ENCODE data around the gene PRM1. TPM values are rescaled to one million over a fixed set of nuclear protein-coding genes. Genes with fewer than 3 reads are reported as not detected.

PRM1 gene
- total and polyA plus RNA-seq, 2 of the 8 experiments (the other 6 are each of a cell fraction or from before 2014, with no cell fraction given) = 0.54 to 0.82 TPM

DNA sequence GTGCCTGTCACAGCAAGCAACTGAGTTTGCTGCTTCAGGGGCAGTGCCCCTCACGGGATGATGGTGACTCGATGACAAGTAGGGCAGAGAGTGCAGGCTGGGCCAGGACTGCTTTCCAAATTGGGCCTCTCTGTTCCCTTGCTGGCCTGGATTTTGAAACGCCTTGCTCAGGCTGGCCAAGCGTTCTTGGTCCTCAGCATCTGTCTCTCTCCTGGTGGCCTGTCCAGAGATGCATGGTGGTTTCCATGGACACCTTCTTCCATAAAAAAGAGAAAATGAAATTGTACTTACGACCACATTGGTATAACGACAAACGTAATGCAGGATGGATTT, 19.4 kb upstream of the PRM1 start:
- no peak for FAIRE-seq
- Histone ChIP-seq H3K9me3 (ENCODE audit: insufficient read depth in 2 of 2, low read depth in 1 of 2, low read length in 1 of 2) (no peaks in the 10 kb centered on the region), H3K4me3 (ENCODE audit: extremely low read depth in 1 of 4, insufficient read depth in 2 of 4, low read depth in 3 of 4, low read length in 4 of 4) (no peak overlapping the region), H4K20me1 (replicated peaks in 1 of 2; ENCODE audit: control insufficient read depth in 1 of 2, insufficient read depth in 2 of 2, low read length in 2 of 2) (no peaks in the 10 kb centered on the region), H3K36me3 (ENCODE audit: control insufficient read depth in 2 of 4, insufficient read depth in 4 of 4, low read length in 3 of 4) (no peaks in the 10 kb centered on the region), H2BK15ac (ENCODE audit: low read length) (no peak overlapping the region), H3K4ac (replicated peaks; ENCODE audit: insufficient read length, low read depth, low read length) (no peak overlapping the region), H3K27ac (ENCODE audit: low read depth, low read length) (no peak overlapping the region), H3K23ac (ENCODE audit: insufficient read length) (no peak overlapping the region), H2AK5ac (ENCODE audit: low read depth, low read length) (no peak overlapping the region; the same call in 1 of the 2 replicates), H3K9ac (replicated peaks in 1 of 4; ENCODE audit: extremely low read depth in 1 of 4, low read depth in 3 of 4, low read length in 3 of 4) (no peak overlapping the region), H4K91ac (replicated peaks; ENCODE audit: insufficient read length, low read length) (no peak overlapping the region), H2BK120ac (replicated peaks; ENCODE audit: low read depth, low read length) (no peak overlapping the region), H3K23me2 (ENCODE audit: low read depth, low read length) (no peaks in the 10 kb centered on the region), H3K4me1 (replicated peaks in 1 of 4; ENCODE audit: control insufficient read depth in 3 of 4, insufficient read depth in 4 of 4, low read length in 3 of 4) (peaks cover 5 to 9% (median 9%) of the 10 kb centered on the region in 4 experiments), H4K8ac (ENCODE audit: extremely low read depth, insufficient read depth, low read length) (no peak overlapping the region), H4K5ac (ENCODE audit: insufficient read length, low read depth, low read length) (no peak overlapping the region), H3K56ac (replicated peaks; ENCODE audit: insufficient read length, low read depth, low read length) (no peak overlapping the region), H2BK12ac (ENCODE audit: low read depth, low read length) (no peak overlapping the region; the same call in 1 of the 2 replicates), H3K18ac (ENCODE audit: extremely low read depth, low read length) (no peak overlapping the region), H3K4me2 (ENCODE audit: insufficient read depth in 1 of 2, low read depth in 2 of 2, low read length in 2 of 2) (no peak overlapping the region), H2BK5ac (ENCODE audit: low read depth, low read length) (no peak overlapping the region), H2AFZ (ENCODE audit: low read length) (no peak overlapping the region), H3K79me2 (ENCODE audit: control insufficient read depth in 1 of 2, insufficient read depth in 2 of 2, low read length in 2 of 2) (no peaks in the 10 kb centered on the region), H3K27me3 (replicated peaks in 1 of 4; ENCODE audit: control insufficient read depth in 3 of 4, extremely low read depth in 1 of 4, insufficient read depth in 3 of 4, low read length in 3 of 4) (no peaks in the 10 kb centered on the region), H3K14ac (ENCODE audit: insufficient read length) (no peak overlapping the region), H2BK20ac (ENCODE audit: low read length) (0 out of 2 replicates have a peak overlapping the region, but pooled peaks have one; percentile 56), H3K79me1 (ENCODE audit: low read depth, low read length) (no peaks in the 10 kb centered on the region)
- TF ChIP-seq RNF2 (IDR thresholded peaks at IDR 0.05; ENCODE audit: borderline replicate concordance, low read depth, low read length, missing control alignments, poor library complexity, severe bottlenecking) (no peak), RFX5 (IDR thresholded peaks at IDR 0.05; ENCODE audit: borderline replicate concordance, low read depth, low read length) (no peak), TAF1 (IDR thresholded peaks at IDR 0.05; ENCODE audit: low read depth, low read length) (no peak), MAFK (IDR thresholded peaks at IDR 0.05; ENCODE audit: low read depth, low read length) (no peak), CREB1 (IDR thresholded peaks at IDR 0.05) (no peak), CEBPB (IDR thresholded peaks at IDR 0.05; ENCODE audit: low read depth, low read length) (no peak), KDM5A (IDR thresholded peaks at IDR 0.05; ENCODE audit: low read length) (no peak), YY1 (IDR thresholded peaks at IDR 0.05; ENCODE audit: low read depth, low read length) (no peak)
- TF ChIP-seq, protein P1, sequence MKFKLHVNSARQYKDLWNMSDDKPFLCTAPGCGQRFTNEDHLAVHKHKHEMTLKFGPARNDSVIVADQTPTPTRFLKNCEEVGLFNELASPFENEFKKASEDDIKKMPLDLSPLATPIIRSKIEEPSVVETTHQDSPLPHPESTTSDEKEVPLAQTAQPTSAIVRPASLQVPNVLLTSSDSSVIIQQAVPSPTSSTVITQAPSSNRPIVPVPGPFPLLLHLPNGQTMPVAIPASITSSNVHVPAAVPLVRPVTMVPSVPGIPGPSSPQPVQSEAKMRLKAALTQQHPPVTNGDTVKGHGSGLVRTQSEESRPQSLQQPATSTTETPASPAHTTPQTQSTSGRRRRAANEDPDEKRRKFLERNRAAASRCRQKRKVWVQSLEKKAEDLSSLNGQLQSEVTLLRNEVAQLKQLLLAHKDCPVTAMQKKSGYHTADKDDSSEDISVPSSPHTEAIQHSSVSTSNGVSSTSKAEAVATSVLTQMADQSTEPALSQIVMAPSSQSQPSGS (IDR thresholded peaks at IDR 0.05; ENCODE audit: low read length) = no peak
- ChIA-PET CTCF (ENCODE audit: partially characterized antibody) (interaction anchor here (1.4 kb wide), 1 partner anchor 56 kb away, joined by 3 read pairs; no protein-coding TSS in a partner anchor), POLR2A (ENCODE audit: partially characterized antibody) (no interaction called here)
- DNase-seq (ENCODE audit: low read depth in 1 of 2, low spot score in 2 of 2) = no peak
- 94% methylated on average over 7 of the region's 7 CpGs; no CpG with 5 or more reads in 1 of the 2 experiments for WGBS, 2 experiments (ENCODE audit: extremely low coverage in 1 of 2, insufficient coverage in 1 of 2, insufficient read length in 1 of 2, insufficient replicate concordance in 2 of 2, low coverage in 1 of 2, low lambda C conversion rate in 2 of 2, missing lambda C conversion rate in 1 of 2)

All from H1 (cell line).